Neural cell (in vitro differentiated cells): Measurements from ENCODE around the gene SPATA46. TPM values are rescaled to one million over a fixed set of nuclear protein-coding genes. Genes with fewer than 3 reads are reported as not detected.

Experiments
- H2AFZ ChIP-seq: fragments of 200-600, 300-800 bp; sonication (generic), shearing (Covaris generic); 2 replicates; pipeline ENCODE4 v1.6.0; 2014; ENCODE audit warnings: low read depth, mild to moderate bottlenecking, antibody characterized with exemption, low read length, moderate library complexity
- H3F3A ChIP-seq: fragments of 200-600 bp; shearing (Covaris generic); 2 replicates; pipeline ENCODE4 v1.6.1; 2016; ENCODE audit warnings: mild to moderate bottlenecking, moderate library complexity, mixed read lengths, antibody characterized with exemption, low read length; ENCODE audit not compliant: insufficient read depth, poor library complexity, severe bottlenecking
- H3K27ac ChIP-seq: fragments of 200-600, 300-800 bp; sonication (generic), shearing (Covaris generic); 2 replicates; pipeline ENCODE4 v1.5.1; 2014; ENCODE audit warnings: mild to moderate bottlenecking, low read length, moderate library complexity
- H3K27me3 ChIP-seq: fragments of 300-800, 200-600 bp; sonication (generic), shearing (Covaris generic); 2 replicates; pipeline ENCODE4 v1.6.0; 2014; ENCODE audit warnings: mild to moderate bottlenecking, low read depth, low read length, moderate library complexity; ENCODE audit not compliant: insufficient read depth
- H3K36me3 ChIP-seq: fragments of 300-800, 200-600 bp; sonication (generic), shearing (Covaris generic); 2 replicates; pipeline ENCODE4 v1.5.1; 2014; ENCODE audit warnings: mild to moderate bottlenecking, antibody characterized with exemption, low read length, moderate library complexity; ENCODE audit not compliant: insufficient read depth
- H3K4me2 ChIP-seq: fragments of 300-800, 200-600 bp; sonication (generic), shearing (Covaris generic); 2 replicates; pipeline ENCODE4 v1.6.0; 2014; ENCODE audit warnings: mild to moderate bottlenecking, low read length
- H3K4me3 ChIP-seq: fragments of 300-800, 200-600 bp; sonication (generic), shearing (Covaris generic); 2 replicates; pipeline ENCODE4 v1.5.1; 2014; ENCODE audit warnings: mild to moderate bottlenecking, low read length, moderate library complexity
- H3K79me2 ChIP-seq: fragments of 200-600 bp; shearing (Covaris generic); replicated peaks from 2 replicates; pipeline ENCODE4 v1.6.0; 2014; ENCODE audit warnings: mild to moderate bottlenecking, low read length, moderate library complexity; ENCODE audit not compliant: insufficient read depth
- H3K9ac ChIP-seq: fragments of 300-800, 200-600 bp; sonication (generic), shearing (Covaris generic); 2 replicates; pipeline ENCODE4 v1.6.1; 2016; ENCODE audit warnings: mild to moderate bottlenecking, low read length, mixed read lengths
- H3K9me2 ChIP-seq: fragments of 200-600 bp; shearing (Covaris generic); 2 replicates; pipeline ENCODE4 v1.6.1; 2016; ENCODE audit warnings: mild to moderate bottlenecking, low read length, mixed read lengths; ENCODE audit not compliant: insufficient read depth
- H3K9me3 ChIP-seq: fragments of 200-600, 300-800 bp; sonication (generic), shearing (Covaris generic); 2 replicates; pipeline ENCODE4 v1.6.1; 2016; ENCODE audit warnings: mild to moderate bottlenecking, mixed run types, low read length, moderate library complexity, mixed read lengths
- H4K20me1 ChIP-seq: fragments of 200-600 bp; shearing (Covaris generic); 2 replicates; pipeline ENCODE4 v1.6.1; 2016; ENCODE audit warnings: mild to moderate bottlenecking, mixed run types; ENCODE audit not compliant: insufficient read depth
- EP300 ChIP-seq: fragments of 450-650 bp; conservative IDR thresholded peaks from 2 replicates; pipeline ENCODE4 v1.6.1; 2014; ENCODE audit warnings: antibody characterized with exemption, mild to moderate bottlenecking, moderate library complexity; ENCODE audit not compliant: poor library complexity, severe bottlenecking
- EZH2 ChIP-seq: fragments of 200-600, 300-800 bp; shearing (Covaris generic), sonication (generic); IDR thresholded peaks from 2 replicates; pipeline ENCODE4 v1.6.1; 2014; ENCODE audit warnings: antibody characterized with exemption, low read length, borderline replicate concordance, mild to moderate bottlenecking; ENCODE audit not compliant: insufficient read depth, poor library complexity, severe bottlenecking
- MXI1 ChIP-seq: fragments of 450-650 bp; conservative IDR thresholded peaks from 2 replicates; pipeline ENCODE4 v1.6.1; 2014; ENCODE audit warnings: antibody characterized with exemption, mild to moderate bottlenecking; ENCODE audit not compliant: poor library complexity, severe bottlenecking
- POLR2AphosphoS5 ChIP-seq: IDR thresholded peaks from 2 replicates; pipeline ENCODE4 v1.6.1; 2012
- RAD21 ChIP-seq: fragments of 450-650 bp; conservative IDR thresholded peaks from 2 replicates; pipeline ENCODE4 v1.6.1; 2014; ENCODE audit warnings: antibody characterized with exemption, mild to moderate bottlenecking, moderate library complexity
- SMC3 ChIP-seq: fragments of 450-650 bp; conservative IDR thresholded peaks from 2 replicates; pipeline ENCODE4 v1.6.1; 2014; ENCODE audit warnings: antibody characterized with exemption, mild to moderate bottlenecking, moderate library complexity; ENCODE audit not compliant: poor library complexity
- TAF1 ChIP-seq: IDR thresholded peaks from 2 replicates; pipeline ENCODE4 v1.6.1; 2012; ENCODE audit warnings: low read depth
- polyA plus RNA-seq: library from polyadenylated mRNA; depleted of rRNA; stranded (reverse); fragments of >200 nt; gene quantifications from 2 replicates; pipeline ENCODE4 v1.2.3, GENCODE V29; 2014
- TF ChIP-seq, protein P1 (sequence below): IDR thresholded peaks from 2 replicates; pipeline ENCODE4 v1.6.1; 2012; ENCODE audit warnings: borderline replicate concordance
- TF ChIP-seq, protein P2 (sequence below): fragments of 450-650 bp; IDR thresholded peaks from 2 replicates; pipeline ENCODE4 v1.5.1; 2014; ENCODE audit warnings: antibody characterized with exemption, mild to moderate bottlenecking, moderate library complexity; ENCODE audit not compliant: poor library complexity, severe bottlenecking

The SPATA46 gene
- polyA plus RNA-seq, 1 donor from 2014 or later = not detected

DNA sequence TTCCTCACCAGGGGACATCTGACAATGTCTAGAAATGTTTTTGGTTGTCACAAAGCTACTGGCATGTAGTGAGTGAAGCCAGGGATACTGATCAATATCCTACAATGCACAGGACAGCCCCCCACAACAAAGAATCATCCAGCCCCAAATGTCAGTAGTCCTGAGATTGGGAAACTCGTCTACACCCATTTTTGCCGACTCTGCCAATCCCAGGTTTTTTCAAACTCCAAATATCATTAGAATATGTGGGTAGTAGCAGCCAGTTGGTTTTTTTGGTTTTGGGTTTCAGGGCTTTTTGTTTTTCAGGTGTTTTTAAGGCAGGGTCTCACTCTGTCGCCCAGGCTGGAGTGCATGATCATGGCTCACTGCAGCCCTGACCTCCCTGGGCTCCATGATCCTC is 5.9 kb downstream of the SPATA46 start:
- H3K27me3 ChIP-seq = no peaks in the 10 kb centered on the region
- no peak overlapping the region for H3K9ac ChIP-seq
- H4K20me1 ChIP-seq = no peaks in the 10 kb centered on the region
- no peaks in the 10 kb centered on the region for H3K79me2 ChIP-seq
- H3K9me2 ChIP-seq = no peaks in the 10 kb centered on the region
- H2AFZ ChIP-seq = no peak overlapping the region
- no peaks in the 10 kb centered on the region for H3K9me3 ChIP-seq
- H3K36me3 ChIP-seq = no peaks in the 10 kb centered on the region
- no peak overlapping the region for H3K4me2 ChIP-seq
- H3F3A ChIP-seq = no peaks in the 10 kb centered on the region
- H3K27ac ChIP-seq = no peak overlapping the region
- no peak overlapping the region for H3K4me3 ChIP-seq
- TF ChIP-seq, protein P1, sequence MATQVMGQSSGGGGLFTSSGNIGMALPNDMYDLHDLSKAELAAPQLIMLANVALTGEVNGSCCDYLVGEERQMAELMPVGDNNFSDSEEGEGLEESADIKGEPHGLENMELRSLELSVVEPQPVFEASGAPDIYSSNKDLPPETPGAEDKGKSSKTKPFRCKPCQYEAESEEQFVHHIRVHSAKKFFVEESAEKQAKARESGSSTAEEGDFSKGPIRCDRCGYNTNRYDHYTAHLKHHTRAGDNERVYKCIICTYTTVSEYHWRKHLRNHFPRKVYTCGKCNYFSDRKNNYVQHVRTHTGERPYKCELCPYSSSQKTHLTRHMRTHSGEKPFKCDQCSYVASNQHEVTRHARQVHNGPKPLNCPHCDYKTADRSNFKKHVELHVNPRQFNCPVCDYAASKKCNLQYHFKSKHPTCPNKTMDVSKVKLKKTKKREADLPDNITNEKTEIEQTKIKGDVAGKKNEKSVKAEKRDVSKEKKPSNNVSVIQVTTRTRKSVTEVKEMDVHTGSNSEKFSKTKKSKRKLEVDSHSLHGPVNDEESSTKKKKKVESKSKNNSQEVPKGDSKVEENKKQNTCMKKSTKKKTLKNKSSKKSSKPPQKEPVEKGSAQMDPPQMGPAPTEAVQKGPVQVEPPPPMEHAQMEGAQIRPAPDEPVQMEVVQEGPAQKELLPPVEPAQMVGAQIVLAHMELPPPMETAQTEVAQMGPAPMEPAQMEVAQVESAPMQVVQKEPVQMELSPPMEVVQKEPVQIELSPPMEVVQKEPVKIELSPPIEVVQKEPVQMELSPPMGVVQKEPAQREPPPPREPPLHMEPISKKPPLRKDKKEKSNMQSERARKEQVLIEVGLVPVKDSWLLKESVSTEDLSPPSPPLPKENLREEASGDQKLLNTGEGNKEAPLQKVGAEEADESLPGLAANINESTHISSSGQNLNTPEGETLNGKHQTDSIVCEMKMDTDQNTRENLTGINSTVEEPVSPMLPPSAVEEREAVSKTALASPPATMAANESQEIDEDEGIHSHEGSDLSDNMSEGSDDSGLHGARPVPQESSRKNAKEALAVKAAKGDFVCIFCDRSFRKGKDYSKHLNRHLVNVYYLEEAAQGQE = no peak
- TF ChIP-seq POLR2AphosphoS5 (no peak), EP300 (no peak), RAD21 (no peak), SMC3 (no peak), TAF1 (no peak), MXI1 (no peak), EZH2 (no peak)
- TF ChIP-seq, protein P2, sequence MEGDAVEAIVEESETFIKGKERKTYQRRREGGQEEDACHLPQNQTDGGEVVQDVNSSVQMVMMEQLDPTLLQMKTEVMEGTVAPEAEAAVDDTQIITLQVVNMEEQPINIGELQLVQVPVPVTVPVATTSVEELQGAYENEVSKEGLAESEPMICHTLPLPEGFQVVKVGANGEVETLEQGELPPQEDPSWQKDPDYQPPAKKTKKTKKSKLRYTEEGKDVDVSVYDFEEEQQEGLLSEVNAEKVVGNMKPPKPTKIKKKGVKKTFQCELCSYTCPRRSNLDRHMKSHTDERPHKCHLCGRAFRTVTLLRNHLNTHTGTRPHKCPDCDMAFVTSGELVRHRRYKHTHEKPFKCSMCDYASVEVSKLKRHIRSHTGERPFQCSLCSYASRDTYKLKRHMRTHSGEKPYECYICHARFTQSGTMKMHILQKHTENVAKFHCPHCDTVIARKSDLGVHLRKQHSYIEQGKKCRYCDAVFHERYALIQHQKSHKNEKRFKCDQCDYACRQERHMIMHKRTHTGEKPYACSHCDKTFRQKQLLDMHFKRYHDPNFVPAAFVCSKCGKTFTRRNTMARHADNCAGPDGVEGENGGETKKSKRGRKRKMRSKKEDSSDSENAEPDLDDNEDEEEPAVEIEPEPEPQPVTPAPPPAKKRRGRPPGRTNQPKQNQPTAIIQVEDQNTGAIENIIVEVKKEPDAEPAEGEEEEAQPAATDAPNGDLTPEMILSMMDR = no peak

DNA sequence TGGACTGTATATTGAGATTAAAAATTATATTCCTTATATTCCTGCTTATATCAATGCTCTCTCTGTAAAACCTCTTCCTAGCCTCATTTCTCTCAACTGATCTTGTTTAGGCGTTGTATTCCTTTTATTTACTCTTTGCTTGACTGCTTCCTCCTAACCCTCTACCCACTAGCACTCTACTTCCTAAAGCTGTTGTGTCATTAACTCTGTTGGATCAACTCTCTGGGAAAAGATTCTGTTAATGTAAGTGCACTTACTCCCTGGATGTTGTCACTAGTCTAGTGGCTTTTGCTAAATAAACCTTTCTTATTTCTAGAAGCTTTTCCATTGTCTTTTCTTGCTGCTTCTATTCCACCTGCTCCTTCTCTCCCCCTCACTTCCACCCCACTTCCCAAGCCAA is 6.5 kb downstream of the SPATA46 start:
- H3K9ac ChIP-seq = no peak overlapping the region
- no peaks in the 10 kb centered on the region for H3K9me3 ChIP-seq
- no peak overlapping the region for H3K27ac ChIP-seq
- no peaks in the 10 kb centered on the region for H3K79me2 ChIP-seq
- no peak overlapping the region for H3K4me2 ChIP-seq
- H3K4me3 ChIP-seq = no peak overlapping the region
- H3K27me3 ChIP-seq = no peaks in the 10 kb centered on the region
- no peaks in the 10 kb centered on the region for H3K9me2 ChIP-seq
- H3K36me3 ChIP-seq = no peaks in the 10 kb centered on the region
- TF ChIP-seq POLR2AphosphoS5 (no peak), TAF1 (no peak), SMC3 (no peak), EZH2 (no peak)
- TF ChIP-seq, protein P1 = no peak
- TF ChIP-seq, protein P2 = no peak
- H4K20me1 ChIP-seq = no peaks in the 10 kb centered on the region
- H3F3A ChIP-seq = no peaks in the 10 kb centered on the region
- no peak overlapping the region for H2AFZ ChIP-seq
